AG04450 (cell line): ENCODE data around the gene GPRASP1. TPM values are rescaled to one million over a fixed set of nuclear protein-coding genes. Genes with fewer than 3 reads are reported as not detected.
A peak's percentile ranks its signal among the peaks of the same experiment; 100 is the strongest.

Source experiments
- CTCF ChIA-PET: fragments of 300-600, 350-600 bp; formaldehyde crosslinking; extraction: SDS; loops from one replicate; lab custom pipeline; 2022; ENCODE audit warnings: antibody characterized with exemption, inconsistent platforms; lab: Charles Lee
- POLR2A ChIA-PET: fragments of 350-600 bp; formaldehyde crosslinking; extraction: SDS; loops from one replicate; lab custom pipeline; 2021; ENCODE audit warnings: antibody characterized with exemption, inconsistent platforms; lab: Yijun Ruan, JAX
- DNase-seq: peaks from one replicate; pipeline ENCODE4 v3.0.0-alpha.2; 2011; ENCODE audit warnings: low read depth, low spot score
- H3K27ac ChIP-seq: one replicate; pipeline ENCODE4 v1.5.1; 2012; ENCODE audit warnings: low read depth, low read length, control low read depth
- H3K27me3 ChIP-seq: one replicate; pipeline ENCODE4 v1.6.0; 2012; ENCODE audit warnings: low read length; ENCODE audit not compliant: control insufficient read depth, insufficient read depth
- H3K4me3 ChIP-seq: 2 replicates; pipeline ENCODE4 v1.5.1; 2011; ENCODE audit warnings: mild to moderate bottlenecking, low read depth, low read length, control low read depth
- H3K9me3 ChIP-seq: 2 replicates; pipeline ENCODE4 v1.5.1; 2012; ENCODE audit warnings: low read length; ENCODE audit not compliant: control insufficient read depth, insufficient read depth
- polyA minus RNA-seq: library from RNA; depleted of rRNA, polyadenylated mRNA; stranded (reverse); fragments of >200 nt; gene quantifications from 2 replicates; pipeline ENCODE4 v1.2.3, GENCODE V29; 2011; rRNA and poly(A)+ RNA removed
- polyA plus RNA-seq: library from polyadenylated mRNA; depleted of rRNA; stranded (reverse); fragments of >200 nt; gene quantifications from 2 replicates; pipeline ENCODE4 v1.2.3, GENCODE V29; 2011; rRNA removed
- TF ChIP-seq, protein P1 (sequence below): IDR thresholded peaks from 2 replicates; pipeline ENCODE4 v1.5.1; 2011; ENCODE audit warnings: low read depth, low read length, control low read depth, inconsistent platforms

GPRASP1 gene
- 2.2 and 2.7 TPM in 2 replicates for polyA plus RNA-seq
- 3.7 and 5.0 TPM in 2 replicates for polyA minus RNA-seq

- ChIA-PET CTCF (interaction anchor here (0.9 to 1.5 kb wide), 2 partner anchors 31 to 48 kb away, joined by 3 to 4 read pairs; no protein-coding TSS in a partner anchor), POLR2A (no interaction called here)
- no peak for DNase-seq
- TF ChIP-seq, protein P1, sequence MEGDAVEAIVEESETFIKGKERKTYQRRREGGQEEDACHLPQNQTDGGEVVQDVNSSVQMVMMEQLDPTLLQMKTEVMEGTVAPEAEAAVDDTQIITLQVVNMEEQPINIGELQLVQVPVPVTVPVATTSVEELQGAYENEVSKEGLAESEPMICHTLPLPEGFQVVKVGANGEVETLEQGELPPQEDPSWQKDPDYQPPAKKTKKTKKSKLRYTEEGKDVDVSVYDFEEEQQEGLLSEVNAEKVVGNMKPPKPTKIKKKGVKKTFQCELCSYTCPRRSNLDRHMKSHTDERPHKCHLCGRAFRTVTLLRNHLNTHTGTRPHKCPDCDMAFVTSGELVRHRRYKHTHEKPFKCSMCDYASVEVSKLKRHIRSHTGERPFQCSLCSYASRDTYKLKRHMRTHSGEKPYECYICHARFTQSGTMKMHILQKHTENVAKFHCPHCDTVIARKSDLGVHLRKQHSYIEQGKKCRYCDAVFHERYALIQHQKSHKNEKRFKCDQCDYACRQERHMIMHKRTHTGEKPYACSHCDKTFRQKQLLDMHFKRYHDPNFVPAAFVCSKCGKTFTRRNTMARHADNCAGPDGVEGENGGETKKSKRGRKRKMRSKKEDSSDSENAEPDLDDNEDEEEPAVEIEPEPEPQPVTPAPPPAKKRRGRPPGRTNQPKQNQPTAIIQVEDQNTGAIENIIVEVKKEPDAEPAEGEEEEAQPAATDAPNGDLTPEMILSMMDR: no peak
- Histone ChIP-seq H3K9me3 (no peaks in the 10 kb centered on the region), H3K27ac (no peak within 1 kb of the TSS), H3K4me3 (peak within 1 kb of the TSS; percentile 62), H3K27me3 (no peaks in the 10 kb centered on the region)
Measured at GRCh38 chrX:102651242-102652011, at the start of gene GPRASP1. Gene GPRASP1, plus strand, starts transcription at chrX:102651483. Its CDS starts 2,431 bp downstream, at chrX:102653914.

DNA sequence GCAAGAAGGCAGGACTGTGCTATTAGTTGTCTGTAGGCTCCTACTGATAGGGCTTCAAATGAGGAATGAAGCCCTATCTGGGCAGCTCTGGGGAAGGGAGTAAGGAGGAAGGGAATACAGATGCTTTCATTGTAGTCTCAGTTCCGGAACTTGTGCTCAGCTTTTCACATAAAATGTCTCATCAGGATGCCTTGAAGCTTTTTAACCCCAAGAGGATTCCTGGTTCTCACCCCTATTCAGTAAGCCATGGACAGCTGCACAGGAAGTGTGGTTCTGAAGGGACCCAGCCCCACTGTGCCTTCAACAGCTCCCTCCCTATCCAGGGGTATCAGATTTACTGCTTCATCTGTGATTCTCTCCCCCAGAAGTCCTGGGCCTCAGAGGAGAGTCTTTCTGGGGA is 47.0 kb upstream of the GPRASP1 start:
- Histone ChIP-seq H3K27ac (no peak overlapping the region), H3K27me3 (no peaks in the 10 kb centered on the region), H3K4me3 (no peak overlapping the region), H3K9me3 (no peaks in the 10 kb centered on the region)
- TF ChIP-seq, protein P1: no peak
- CTCF ChIA-PET: interaction anchor here (1.0 kb wide), 1 partner anchor 346 kb away, joined by 4 read pairs; no protein-coding TSS in a partner anchor
- DNase-seq: no peak
- POLR2A ChIA-PET: no interaction called here

DNA sequence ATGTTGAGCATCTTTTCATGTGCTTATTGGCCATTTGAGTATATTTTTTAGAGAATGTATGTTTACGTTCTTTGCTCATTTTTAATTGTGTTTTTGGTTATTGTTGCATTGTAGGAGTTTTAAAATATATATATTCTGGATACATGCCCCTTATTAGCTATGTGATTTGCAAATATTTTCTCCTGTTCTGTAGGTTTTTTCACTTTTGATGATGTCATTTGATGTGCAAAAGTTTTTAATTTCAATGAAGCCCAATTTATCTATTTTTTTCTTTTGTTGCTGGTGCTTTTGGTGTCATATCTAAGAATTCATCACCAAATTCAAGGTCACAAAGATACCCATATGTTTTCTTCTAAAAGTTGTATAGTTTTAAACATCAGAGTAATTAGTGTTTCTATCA is 45.2 kb upstream of the GPRASP1 start:
- Histone ChIP-seq H3K9me3 (no peaks in the 10 kb centered on the region), H3K4me3 (no peak overlapping the region), H3K27ac (no peak overlapping the region), H3K27me3 (no peaks in the 10 kb centered on the region)
- TF ChIP-seq, protein P1: no peak
- POLR2A ChIA-PET: no interaction called here
- no peak for DNase-seq
- CTCF ChIA-PET: no interaction called here

- TF ChIP-seq, protein P1: no peak
- no peak overlapping the region for H3K27ac ChIP-seq
- ChIA-PET POLR2A (no interaction called here), CTCF (no interaction called here)
- no peak for DNase-seq
- no peak overlapping the region for H3K4me3 ChIP-seq
- no peaks in the 10 kb centered on the region for H3K27me3 ChIP-seq
- H3K9me3 ChIP-seq: no peaks in the 10 kb centered on the region
Measured at GRCh38 chrX:102610905-102611304, 40.4 kb upstream of the GPRASP1 start.

- H3K4me3 ChIP-seq: no peak overlapping the region
- ChIA-PET POLR2A (no interaction called here), CTCF (no interaction called here)
- no peaks in the 10 kb centered on the region for H3K27me3 ChIP-seq
- TF ChIP-seq, protein P1: no peak
- no peaks in the 10 kb centered on the region for H3K9me3 ChIP-seq
- H3K27ac ChIP-seq: no peak overlapping the region
- no peak for DNase-seq
Measured at GRCh38 chrX:102624105-102624504, 27.2 kb upstream of the GPRASP1 start.
